ENCODE measurements around the gene LRRN1. TPM values are rescaled to one million over a fixed set of nuclear protein-coding genes. Genes with fewer than 3 reads are reported as not detected.

The LRRN1 gene
- polyA plus RNA-seq, 3 donors, result 0.08 TPM; not detected in 2

DNA sequence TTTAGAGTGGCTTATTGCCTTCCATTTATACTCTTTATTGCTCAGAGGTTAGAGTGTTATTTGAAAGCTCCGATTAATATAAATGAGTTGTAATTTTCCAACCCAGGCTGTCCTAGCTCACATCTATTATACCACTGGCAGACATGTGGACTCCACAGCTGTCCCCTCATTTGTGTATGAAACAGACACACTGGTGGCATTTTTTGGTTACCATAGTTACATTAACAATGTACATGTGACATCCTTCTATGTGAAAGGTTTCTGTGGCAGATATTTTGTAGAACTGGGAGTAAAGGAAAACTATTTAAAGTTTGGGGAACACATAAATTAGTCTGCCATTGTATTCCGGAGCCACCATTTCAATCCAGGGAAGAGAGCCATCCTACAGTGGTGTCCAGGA, 5.3 kb downstream of the LRRN1 start:
- 100% methylated on average over 1 of the region's 2 CpGs for WGBS (ENCODE audit: insufficient coverage)
- Histone ChIP-seq H3K9me3 (replicated peaks in 1 of 2; ENCODE audit: control insufficient read depth in 1 of 2, insufficient read depth in 1 of 2, low read length in 2 of 2) (peaks cover 0 to 12% of the 10 kb centered on the region in 2 donors), H4K20me1 (ENCODE audit: insufficient read depth, low read length) (no peaks in the 10 kb centered on the region), H3K4me2 (replicated peaks; ENCODE audit: extremely low read depth, low read length, poor library complexity, severe bottlenecking) (no peak overlapping the region), H3K36me3 (replicated peaks in 1 of 2; ENCODE audit: control insufficient read depth in 1 of 2, insufficient read depth in 2 of 2, low read length in 2 of 2) (no peaks in the 10 kb centered on the region), H3K27ac (ENCODE audit: low read depth in 1 of 2, low read length in 2 of 2) (no peak overlapping the region), H3K4me1 (ENCODE audit: control insufficient read depth in 1 of 2, insufficient read depth in 2 of 2, low read length in 2 of 2) (peaks cover 11 to 15% of the 10 kb centered on the region in 2 donors), H2AFZ (ENCODE audit: insufficient read depth, low read depth, low read length, poor library complexity, severe bottlenecking) (no peak overlapping the region), H3K9ac (ENCODE audit: insufficient read depth, low read length, poor library complexity, severe bottlenecking) (no peak overlapping the region), H3K4me3 (replicated peaks in 1 of 3; ENCODE audit: low read depth in 2 of 3, low read length in 3 of 3) (no peak overlapping the region), H3K79me2 (ENCODE audit: insufficient read depth, low read length) (no peaks in the 10 kb centered on the region), H3K27me3 (ENCODE audit: control insufficient read depth in 2 of 2, insufficient read depth in 2 of 2, low read length in 2 of 2) (peaks cover 23 to 41% of the 10 kb centered on the region in 2 donors)
- no peak overlapping the region for H3K27ac Mint-ChIP-seq
- H3K27me3 Mint-ChIP-seq (ENCODE audit: low read depth in 3 of 3), result peaks cover 33 to 37% (median 33%) of the 10 kb centered on the region in 3 donors
- intact Hi-C loops (cut with micrococcal nuclease), result no loop called here
- no peak overlapping the region for H3K4me3 Mint-ChIP-seq
- TF ChIP-seq, protein P1, sequence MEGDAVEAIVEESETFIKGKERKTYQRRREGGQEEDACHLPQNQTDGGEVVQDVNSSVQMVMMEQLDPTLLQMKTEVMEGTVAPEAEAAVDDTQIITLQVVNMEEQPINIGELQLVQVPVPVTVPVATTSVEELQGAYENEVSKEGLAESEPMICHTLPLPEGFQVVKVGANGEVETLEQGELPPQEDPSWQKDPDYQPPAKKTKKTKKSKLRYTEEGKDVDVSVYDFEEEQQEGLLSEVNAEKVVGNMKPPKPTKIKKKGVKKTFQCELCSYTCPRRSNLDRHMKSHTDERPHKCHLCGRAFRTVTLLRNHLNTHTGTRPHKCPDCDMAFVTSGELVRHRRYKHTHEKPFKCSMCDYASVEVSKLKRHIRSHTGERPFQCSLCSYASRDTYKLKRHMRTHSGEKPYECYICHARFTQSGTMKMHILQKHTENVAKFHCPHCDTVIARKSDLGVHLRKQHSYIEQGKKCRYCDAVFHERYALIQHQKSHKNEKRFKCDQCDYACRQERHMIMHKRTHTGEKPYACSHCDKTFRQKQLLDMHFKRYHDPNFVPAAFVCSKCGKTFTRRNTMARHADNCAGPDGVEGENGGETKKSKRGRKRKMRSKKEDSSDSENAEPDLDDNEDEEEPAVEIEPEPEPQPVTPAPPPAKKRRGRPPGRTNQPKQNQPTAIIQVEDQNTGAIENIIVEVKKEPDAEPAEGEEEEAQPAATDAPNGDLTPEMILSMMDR (IDR thresholded peaks at IDR 0.05), result no peak
- no peak for DNase-seq
- H3K36me3 Mint-ChIP-seq, result peaks cover 3 to 6% of the 10 kb centered on the region in 2 donors
- peaks cover 0 to 7% (median 0%) of the 10 kb centered on the region in 7 donors for H3K9me3 Mint-ChIP-seq
- peaks cover 15% of the 10 kb centered on the region for H3K4me1 Mint-ChIP-seq

DNA sequence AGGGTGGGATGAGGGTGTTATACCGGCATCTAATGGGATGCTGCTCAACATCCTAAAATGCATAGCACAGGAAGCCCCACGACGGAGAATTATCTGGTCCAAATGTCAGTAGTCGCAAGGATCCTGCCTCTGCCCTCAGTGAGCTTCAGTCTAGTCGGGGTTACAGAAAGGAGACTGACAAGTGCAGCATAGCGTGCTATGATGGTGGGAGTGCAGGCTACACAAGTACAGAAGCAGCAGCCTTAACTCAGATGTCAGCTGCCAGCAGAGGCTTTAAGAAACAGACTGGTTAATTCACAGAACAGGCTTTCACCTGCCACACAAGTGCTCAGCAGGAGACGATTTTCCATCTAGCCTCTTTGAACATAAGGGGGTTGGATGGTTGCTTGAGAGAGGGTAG, 6.9 kb downstream of the LRRN1 start:
- Histone ChIP-seq H3K36me3 (replicated peaks in 1 of 2; ENCODE audit: control insufficient read depth in 1 of 2, insufficient read depth in 2 of 2, low read length in 2 of 2) (no peaks in the 10 kb centered on the region), H3K4me1 (ENCODE audit: control insufficient read depth in 1 of 2, insufficient read depth in 2 of 2, low read length in 2 of 2) (peaks cover 0 to under 1% of the 10 kb centered on the region in 2 donors), H2AFZ (ENCODE audit: insufficient read depth, low read depth, low read length, poor library complexity, severe bottlenecking) (no peak overlapping the region), H3K9me3 (replicated peaks in 1 of 2; ENCODE audit: control insufficient read depth in 1 of 2, insufficient read depth in 1 of 2, low read length in 2 of 2) (peaks cover 0 to 6% of the 10 kb centered on the region in 2 donors), H3K27me3 (ENCODE audit: control insufficient read depth in 2 of 2, insufficient read depth in 2 of 2, low read length in 2 of 2) (peaks cover 21 to 26% of the 10 kb centered on the region in 2 donors), H3K79me2 (ENCODE audit: insufficient read depth, low read length) (no peaks in the 10 kb centered on the region), H3K4me2 (replicated peaks; ENCODE audit: extremely low read depth, low read length, poor library complexity, severe bottlenecking) (no peak overlapping the region), H3K27ac (ENCODE audit: low read depth in 1 of 2, low read length in 2 of 2) (no peak overlapping the region), H4K20me1 (ENCODE audit: insufficient read depth, low read length) (no peaks in the 10 kb centered on the region), H3K4me3 (replicated peaks in 1 of 3; ENCODE audit: low read depth in 2 of 3, low read length in 3 of 3) (no peak overlapping the region), H3K9ac (ENCODE audit: insufficient read depth, low read length, poor library complexity, severe bottlenecking) (no peak overlapping the region)
- TF ChIP-seq, protein P1 (IDR thresholded peaks at IDR 0.05), result no peak
- Mint-ChIP-seq H3K4me3 (no peak overlapping the region), H3K4me1 (peaks cover 3% of the 10 kb centered on the region), H3K36me3 (peaks cover 0 to 3% of the 10 kb centered on the region in 2 donors), H3K27me3 (ENCODE audit: low read depth in 3 of 3) (peaks cover 18 to 22% (median 19%) of the 10 kb centered on the region in 3 donors), H3K9me3 (no peaks in the 10 kb centered on the region), H3K27ac (no peak overlapping the region)
- DNase-seq, result no peak
- intact Hi-C loops (cut with micrococcal nuclease), result no loop called here
- 97% methylated on average over 6 of the region's 7 CpGs for WGBS (ENCODE audit: insufficient coverage)
